Left cardiac atrium (tissue), 4 donors: Measurements from ENCODE around the gene FAH. TPM values are rescaled to one million over a fixed set of nuclear protein-coding genes. Genes with fewer than 3 reads are reported as not detected.

ENCODE experiments used
- ATAC-seq, 2 donors: fragments of 200-7000 bp; cut with Tn5 transposase; one replicate each; pipeline ENCODE4 v1.9.1; 2020; ENCODE audit warnings: mild to moderate bottlenecking in 2 of 2, moderate library complexity in 2 of 2
- DNase-seq: peaks from one replicate; pipeline ENCODE4 v3.0.0-alpha.2; 2020
- intact Hi-C, 2 donors: fragments of 100-400 bp; cut with DNase I; formaldehyde crosslinking; loops; one replicate each; pipeline versions ENCODE4 v1.14.1 to v1.15.1; 2022 to 2023
- total RNA-seq, 2 donors: library from RNA; stranded (reverse); fragmentation: NEBNext Ultra II Directional; extraction: Animal tissue kit (Norgen Biotek cat#: 25700); gene quantifications; one replicate each; pipeline ENCODE4 v1.2.1, GENCODE V29; 2021
- donor health status: DM: no; HTN: yes; CAD: no.
- donor health status: DM: no; HTN: yes; CAD: no; lungs with severe emphysema.
- donor health status: DM: yes; HTN: yes; CAD: no.
- donor health status: Dilated cardiomyopathy.

The FAH gene
- total RNA-seq, 2 donors from 2014 or later, result 41.0 to 46.7 TPM

GRCh38 chr15:80185152-80185551 is 32.4 kb downstream of the FAH start:
- DNase-seq, result no peak
- ATAC-seq, result no peak
- intact Hi-C loops, result no loop called here

- ATAC-seq (no peak), DNase-seq (no peak)
Observed at GRCh38 chr15:80186066-80186465, 33.3 kb downstream of the FAH start.

GRCh38 chr15:80186597-80186996 is 33.8 kb downstream of the FAH start:
- ATAC-seq (no peak), DNase-seq (no peak)
- intact Hi-C loops, result no loop called here

More at GRCh38 chr15:80186066-80186465, 33.3 kb downstream of the FAH start:
- intact Hi-C loops, result no loop called here

- intact Hi-C loops, result no loop called here
- ATAC-seq (peak in 1 of 2 donors; percentile 50), DNase-seq (no peak)
Observed at GRCh38 chr15:80188251-80188650, 35.5 kb downstream of the FAH start.

GRCh38 chr15:80191198-80191597 is 38.4 kb downstream of the FAH start:
- ATAC-seq (no peak), DNase-seq (no peak)
- intact Hi-C loops, result no loop called here

- intact Hi-C loops, result no loop called here
- ATAC-seq (no peak), DNase-seq (no peak)
Observed at GRCh38 chr15:80191897-80192595, 39.2 kb downstream of the FAH start.

- no peak for ATAC-seq
- intact Hi-C loops, result no loop called here
Observed at GRCh38 chr15:80194186-80194585, 41.4 kb downstream of the FAH start.

GRCh38 chr15:80194914-80195313 is 42.1 kb downstream of the FAH start:
- no peak for DNase-seq

More at GRCh38 chr15:80194186-80194585, 41.4 kb downstream of the FAH start:
- DNase-seq, result no peak

GRCh38 chr15:80199366-80199765 is 46.6 kb downstream of the FAH start:
- DNase-seq, result no peak
- intact Hi-C loops, result no loop called here
- ATAC-seq, result no peak

More at GRCh38 chr15:80194914-80195313, 42.1 kb downstream of the FAH start:
- ATAC-seq, result no peak
- intact Hi-C loops, result no loop called here

GRCh38 chr15:80199869-80200268 is 47.1 kb downstream of the FAH start:
- intact Hi-C loops, result no loop called here
- DNase-seq, result no peak

GRCh38 chr15:80201256-80202015 is 48.6 kb downstream of the FAH start:
- no peak for ATAC-seq
- no peak for DNase-seq
- intact Hi-C loops, result no loop called here

More at GRCh38 chr15:80199869-80200268, 47.1 kb downstream of the FAH start:
- ATAC-seq, result no peak

- no peak for DNase-seq
- ATAC-seq, result no peak
- intact Hi-C loops, result no loop called here
Observed at GRCh38 chr15:80202016-80202315, 49.2 kb downstream of the FAH start.

GRCh38 chr15:80202641-80203360 is 50.0 kb downstream of the FAH start:
- DNase-seq (no peak), ATAC-seq (no peak)
- intact Hi-C loops, result no loop called here

GRCh38 chr15:80203361-80203885 is 50.6 kb downstream of the FAH start:
- intact Hi-C loops, result no loop called here
- ATAC-seq (no peak), DNase-seq (no peak)

GRCh38 chr15:80204231-80204630 is 51.4 kb downstream of the FAH start:
- intact Hi-C loops, result no loop called here
- no peak for DNase-seq
- no peak for ATAC-seq

GRCh38 chr15:80207887-80208286 is 55.1 kb downstream of the FAH start:
- intact Hi-C loops, result no loop called here
- ATAC-seq (peak in 1 of 2 donors; percentile 59), DNase-seq (no peak)

GRCh38 chr15:80208758-80209734 is 56.2 kb downstream of the FAH start:
- no peak for ATAC-seq
- intact Hi-C loops, result no loop called here
- no peak for DNase-seq

- no peak for DNase-seq
- ATAC-seq, result no peak
- intact Hi-C loops, result no loop called here
Observed at GRCh38 chr15:80210611-80211573, 58.1 kb downstream of the FAH start.
